Measurements from ENCODE around the gene RGS18. TPM values are rescaled to one million over a fixed set of nuclear protein-coding genes. Genes with fewer than 3 reads are reported as not detected.

RGS18 gene
- total and polyA plus RNA-seq, 2 of the 13 experiments (the other 11 are each of a cell fraction or from before 2014, with no cell fraction given): not detected

GRCh38 chr1:192201303-192201702, 43.0 kb downstream of the RGS18 start (continued):
- no peak for TF ChIP-seq ZBTB40 (IDR thresholded peaks at IDR 0.05)
- TF ChIP-seq ZBTB40 (CRISPR knock-in tag; IDR thresholded peaks at IDR 0.05): no peak
- TF ChIP-seq USF2 (IDR thresholded peaks at IDR 0.05; ENCODE audit: low read depth, low read length): no peak
- TF ChIP-seq USF2 (CRISPR knock-in tag; IDR thresholded peaks at IDR 0.05; ENCODE audit: borderline replicate concordance): no peak
